Activated gamma-delta T cell treated with anti-CD3 and anti-CD28 coated beads, Interleukin-2, amount 50 U/mL, for 16 hours (primary cell): ENCODE results near the gene METTL24.

Experiments used
- DNase-seq: peaks from one replicate; pipeline ENCODE4 v3.0.0-alpha.2; 2020; ENCODE audit warnings: low read depth

METTL24 gene, protein sequence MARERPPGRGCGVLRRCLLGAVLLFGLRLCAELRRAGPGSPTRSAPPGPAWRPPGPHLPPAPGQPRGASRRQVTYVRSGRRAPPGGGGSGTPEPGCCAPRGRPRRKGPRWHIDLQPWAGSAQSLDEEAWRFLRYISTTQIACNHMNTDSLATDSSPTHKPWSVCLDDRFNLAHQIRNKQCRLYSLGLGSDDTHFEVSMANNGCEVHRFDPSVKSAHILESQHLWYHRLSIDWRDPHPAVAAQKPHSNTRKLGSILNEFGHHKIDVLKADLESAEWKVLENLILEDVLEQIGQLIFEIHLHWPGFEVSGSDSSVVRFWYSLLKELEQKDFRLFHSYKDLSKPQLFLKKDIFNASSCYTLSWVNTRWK

GRCh38 chr6:110357664-110358552 is at the start of gene METTL24:
TSS of gene METTL24 (minus strand) at chr6:110358349. CDS start at chr6:110358272, 77 bp downstream.
- DNase-seq = no peak

DNA sequence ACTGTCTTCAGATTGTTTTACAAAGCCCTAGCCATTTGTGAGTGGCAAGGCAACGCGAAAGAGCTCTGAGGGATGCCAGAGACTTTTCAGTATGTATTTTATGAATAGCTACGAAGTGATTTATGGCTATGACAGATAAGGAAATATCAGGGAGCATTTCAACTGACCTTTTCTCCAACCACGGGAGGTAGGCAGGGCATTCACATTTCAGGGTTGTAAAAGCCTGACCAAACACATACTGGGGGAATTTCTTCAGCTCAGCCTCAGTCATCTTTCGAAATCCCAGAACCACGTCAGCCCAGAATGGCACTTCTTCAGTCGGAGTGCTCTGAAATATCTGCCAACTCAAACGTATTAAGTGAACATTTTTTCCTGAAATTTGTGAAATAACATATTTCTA is 46.5 kb upstream of the METTL24 start:
- no peak for DNase-seq

DNA sequence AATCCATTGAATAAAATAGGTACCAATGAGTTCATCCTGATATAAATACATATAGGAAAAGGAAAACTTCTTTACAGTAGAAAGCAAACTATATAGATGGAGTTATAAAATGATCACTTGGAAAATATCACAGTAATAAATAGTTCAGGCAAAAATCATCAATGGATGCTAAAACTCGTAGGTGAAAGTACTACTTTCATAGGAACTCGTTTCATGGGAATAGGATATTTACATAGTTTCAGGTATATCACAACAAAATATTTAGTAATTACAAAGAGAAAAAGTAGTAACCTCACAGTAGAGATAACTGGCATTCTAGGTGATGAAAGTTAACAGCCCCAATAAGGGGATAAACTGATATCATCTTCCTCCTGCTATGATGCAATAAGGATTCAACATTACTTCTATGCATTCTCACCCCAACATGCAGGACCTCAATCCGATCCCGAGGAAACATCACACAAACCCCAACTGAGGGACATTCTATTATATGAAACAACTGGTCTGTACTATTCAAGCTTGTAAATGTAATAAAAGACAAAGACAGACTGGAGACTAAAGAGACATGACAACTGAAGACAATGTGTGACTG is 43.5 kb upstream of the METTL24 start:
- no peak for DNase-seq

DNA sequence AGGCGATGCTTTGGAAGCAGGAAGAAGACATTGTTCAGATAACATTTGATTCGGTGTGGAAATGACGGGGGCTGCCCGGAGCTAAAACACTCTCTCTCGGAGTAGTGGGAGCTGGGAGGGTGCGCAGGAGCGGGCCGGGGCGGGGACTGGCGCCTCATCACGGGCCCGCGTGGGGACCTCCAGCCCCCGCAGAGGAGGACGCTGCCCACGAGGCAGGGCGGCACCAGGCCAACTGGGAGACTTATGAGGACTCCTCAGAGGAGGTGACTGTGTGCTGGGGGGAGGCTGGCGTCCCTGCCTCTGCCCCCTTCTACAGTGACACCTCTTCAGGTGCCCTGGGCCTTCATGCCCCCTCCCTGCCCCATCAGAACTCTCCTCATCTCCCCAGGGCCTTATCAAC is 42.1 kb upstream of the METTL24 start:
- no peak for DNase-seq

DNA sequence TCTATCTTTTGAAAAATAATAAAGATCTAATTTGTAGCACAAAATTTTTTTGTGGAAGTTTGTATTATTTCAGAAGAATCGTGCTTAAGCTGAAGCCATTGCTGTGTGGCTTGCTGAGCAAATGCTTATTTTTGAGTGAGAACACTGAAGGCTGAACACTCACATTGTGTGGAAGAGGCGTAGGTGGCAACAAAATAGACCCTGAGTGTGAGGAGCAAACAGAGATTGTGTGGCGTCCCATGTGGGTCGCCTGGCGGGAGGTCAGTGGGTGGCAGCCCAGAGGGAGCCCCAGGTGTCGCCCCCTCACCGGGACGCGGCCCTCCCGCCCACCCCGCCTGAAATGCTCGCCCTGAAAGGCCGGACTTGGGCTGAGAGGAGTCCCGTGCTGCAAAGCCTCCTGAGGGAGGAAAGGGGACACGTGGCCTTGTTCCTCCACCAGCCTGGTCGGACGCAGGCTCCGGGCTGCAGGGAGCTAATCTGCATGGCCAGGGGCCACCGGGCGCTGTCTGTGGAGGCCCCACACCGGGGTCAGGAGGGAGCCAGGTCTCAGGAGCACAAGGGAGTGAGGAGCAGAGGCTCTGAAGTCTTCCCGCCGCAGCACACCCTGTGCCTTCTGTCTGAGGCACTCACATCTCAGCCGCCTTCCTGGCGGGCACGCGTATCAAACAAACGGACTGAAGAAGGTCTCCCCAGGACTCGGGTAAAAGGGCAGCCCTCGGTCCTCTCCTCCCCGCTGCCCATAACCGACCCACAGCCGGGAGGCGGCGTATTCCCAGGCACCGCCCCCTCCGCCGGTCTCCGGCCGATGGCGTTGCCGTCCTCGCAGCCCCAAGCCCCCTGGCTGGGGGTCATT is 41.3 kb upstream of the METTL24 start:
- no peak for DNase-seq

GRCh38 chr6:110398778-110399177 is 40.6 kb upstream of the METTL24 start:
- DNase-seq = no peak

GRCh38 chr6:110395221-110395620 is 37.1 kb upstream of the METTL24 start:
- DNase-seq = no peak

- no peak for DNase-seq
These were observed 36.3 kb upstream of the METTL24 start for GRCh38 chr6:110394409-110394808.

DNA sequence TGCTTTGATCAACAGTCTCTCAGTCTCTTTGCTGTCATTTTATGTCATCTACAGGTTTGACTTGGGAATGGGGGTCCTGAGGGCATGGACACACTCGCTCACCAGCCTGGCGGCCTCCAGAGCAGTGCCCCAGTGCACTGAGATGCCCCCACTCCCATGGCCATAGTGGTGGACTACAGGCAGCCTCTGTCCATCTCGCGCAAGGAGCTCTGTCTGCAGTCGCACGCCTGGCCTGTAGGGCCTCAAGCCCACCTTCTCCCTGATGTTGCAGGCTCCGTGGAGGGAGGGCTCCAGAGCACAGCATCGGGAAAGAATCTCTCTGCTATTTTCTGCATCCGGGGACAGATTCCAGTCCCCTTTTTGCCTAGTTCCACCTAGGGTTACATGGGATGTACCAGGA is 34.6 kb upstream of the METTL24 start:
- DNase-seq = no peak

GRCh38 chr6:110390404-110390803 is 32.3 kb upstream of the METTL24 start:
- no peak for DNase-seq

DNA sequence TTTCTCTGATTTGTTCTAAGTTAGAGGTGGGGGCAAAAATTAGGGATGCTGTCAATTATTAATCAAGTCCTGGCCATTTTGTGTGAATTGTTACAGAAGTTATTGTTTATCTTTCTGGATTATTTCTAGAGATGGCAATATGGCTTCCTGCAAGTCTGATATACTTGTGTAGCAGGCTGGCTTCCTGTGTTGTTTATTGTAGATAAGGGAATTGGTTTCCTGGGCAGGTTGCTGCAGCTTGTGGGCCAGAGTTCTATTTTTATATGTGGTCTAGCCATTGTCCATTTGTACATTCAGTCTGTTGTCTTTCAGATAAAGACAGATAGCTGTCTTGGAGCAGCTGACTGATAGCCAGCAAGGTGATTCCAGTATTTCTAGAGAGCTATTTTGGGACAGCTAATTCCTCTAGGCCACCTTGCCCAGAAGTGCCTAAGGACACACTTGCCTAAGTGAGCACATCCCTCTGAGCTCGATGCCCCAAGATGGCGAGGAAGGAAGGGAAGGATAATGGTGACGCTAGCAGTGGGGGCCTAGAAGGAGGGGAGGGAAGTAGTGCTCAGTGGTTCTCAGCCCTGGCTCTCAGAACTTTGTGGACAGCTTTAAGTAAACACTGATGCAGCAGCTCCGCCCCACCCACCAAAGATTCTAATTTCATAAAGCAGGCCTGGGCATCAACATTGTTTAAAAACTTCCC is 31.7 kb upstream of the METTL24 start:
- DNase-seq = no peak

DNA sequence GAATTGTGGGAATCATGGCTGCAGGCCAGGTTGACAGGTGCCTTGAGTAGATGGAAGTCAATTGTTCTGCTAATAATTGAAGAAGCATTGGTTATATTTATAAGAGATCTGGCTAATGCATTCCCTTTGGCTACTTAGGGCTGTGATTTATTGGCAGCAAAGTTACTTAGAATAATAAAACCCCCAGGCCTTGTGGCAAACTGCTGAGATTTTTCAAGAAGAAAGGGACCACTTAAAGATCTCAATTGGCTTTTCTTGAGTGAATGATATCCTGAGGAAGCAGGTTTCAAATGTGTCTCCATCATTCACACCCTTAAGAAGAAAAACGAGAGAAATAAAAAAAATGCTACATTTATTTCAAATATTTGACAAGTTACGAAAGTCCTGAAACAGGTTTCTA is 29.8 kb upstream of the METTL24 start:
- no peak for DNase-seq

DNA sequence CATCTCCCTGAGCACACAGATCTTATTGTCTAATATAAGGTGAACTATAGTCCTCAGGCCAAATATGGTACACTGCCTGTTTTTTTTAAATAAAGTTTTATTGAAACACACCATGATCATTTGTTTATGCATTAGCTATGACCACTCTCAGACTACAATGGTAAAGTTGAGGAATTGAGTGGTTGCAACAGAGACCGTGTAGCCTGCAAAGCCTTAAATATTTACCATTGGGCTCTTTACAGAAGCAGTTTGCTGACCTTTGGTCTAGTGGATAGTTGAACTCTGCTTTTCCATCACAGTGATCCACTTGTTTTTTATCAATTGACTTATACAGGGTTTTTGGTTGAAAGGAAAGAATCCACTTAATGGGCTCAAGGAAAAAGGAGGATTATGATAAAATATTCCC is 27.3 kb upstream of the METTL24 start:
- no peak for DNase-seq

- no peak for DNase-seq
These were observed 20.4 kb upstream of the METTL24 start for GRCh38 chr6:110378552-110378951.

- DNase-seq = no peak
These were observed 10.9 kb upstream of the METTL24 start for GRCh38 chr6:110369066-110369465.

GRCh38 chr6:110368284-110368683 is 10.1 kb upstream of the METTL24 start:
- no peak for DNase-seq

DNA sequence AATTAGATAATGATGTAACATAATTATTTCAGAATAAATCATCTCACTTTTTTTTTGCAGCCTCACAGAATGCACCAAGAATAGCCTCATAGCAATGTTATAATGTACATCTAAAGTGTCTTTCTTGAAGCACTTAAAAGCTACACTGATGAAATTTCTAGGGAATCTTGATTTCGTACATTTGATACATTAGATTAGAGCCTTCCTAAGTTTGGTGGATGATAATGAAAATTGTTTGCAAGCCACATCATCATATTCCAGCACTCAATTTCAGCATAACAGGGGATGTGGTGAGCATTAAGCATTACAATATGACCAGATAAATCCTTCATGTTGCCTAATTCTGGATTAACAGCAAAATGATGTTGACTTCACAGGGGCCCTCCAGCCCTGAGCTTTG is 9.7 kb upstream of the METTL24 start:
- DNase-seq = no peak

- no peak for DNase-seq
These were observed 8.8 kb upstream of the METTL24 start for GRCh38 chr6:110366975-110367374.

- no peak for DNase-seq
These were observed 8.1 kb upstream of the METTL24 start for GRCh38 chr6:110366256-110366655.

DNA sequence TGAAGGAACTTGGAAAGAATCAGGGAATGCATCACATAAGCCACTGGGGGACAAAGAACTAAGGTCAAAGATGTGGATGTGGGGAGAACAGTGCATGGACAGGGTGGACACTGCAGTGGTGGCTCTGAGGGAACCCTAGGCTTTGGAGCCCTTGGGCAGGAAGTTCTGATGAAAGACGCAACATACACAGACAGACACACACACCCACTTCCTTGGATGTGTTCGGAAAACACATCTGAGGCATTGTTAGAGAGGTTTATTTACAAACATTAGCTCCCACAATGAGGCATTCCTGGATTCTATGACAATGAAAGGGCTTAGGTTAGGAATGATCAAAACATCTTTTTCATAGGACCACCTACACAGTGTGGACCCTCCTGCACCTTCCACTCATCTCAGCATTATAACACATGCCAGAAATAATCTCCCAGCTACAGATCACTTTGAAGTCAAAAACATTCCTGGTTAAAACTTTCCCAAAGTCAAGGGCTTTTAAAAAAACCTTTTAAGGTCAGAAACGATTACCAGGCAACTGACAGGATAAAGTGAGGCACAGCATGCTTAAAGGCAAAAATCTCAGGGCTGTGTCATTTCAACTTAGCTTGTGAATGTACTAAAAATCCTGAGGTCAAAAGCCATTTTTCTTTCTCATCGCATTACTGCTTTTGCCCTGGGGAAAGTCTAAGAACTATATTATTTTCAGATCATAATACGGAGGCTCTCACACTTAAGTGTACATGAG is 6.4 kb upstream of the METTL24 start:
- DNase-seq = no peak

DNA sequence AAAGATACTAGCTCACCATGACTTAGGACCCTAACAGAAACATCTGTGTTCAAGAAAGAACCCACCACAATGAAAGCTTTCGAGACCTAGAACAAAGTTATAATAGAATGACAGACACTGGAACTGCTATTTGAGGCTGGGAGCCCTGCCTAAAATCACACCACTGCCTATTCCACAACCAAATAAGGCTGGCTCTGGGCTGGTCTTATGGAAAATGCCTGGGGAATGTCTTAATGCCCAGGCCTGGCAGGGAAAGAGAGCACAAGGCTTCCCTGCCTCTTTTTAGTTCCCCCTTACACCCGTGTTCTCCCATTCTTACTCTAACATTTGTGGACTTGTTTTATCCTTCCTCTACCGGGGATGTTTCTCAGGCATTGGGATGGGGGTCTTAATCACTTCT is 5.6 kb upstream of the METTL24 start:
- no peak for DNase-seq
